ENCODE data around the gene RSU1. TPM values are rescaled to one million over a fixed set of nuclear protein-coding genes. Genes with fewer than 3 reads are reported as not detected.

RSU1 gene
- polyA plus RNA-seq, 2 of the 4 experiments (the other 2 are of a cell fraction), result 99.3 to 114 TPM

DNA sequence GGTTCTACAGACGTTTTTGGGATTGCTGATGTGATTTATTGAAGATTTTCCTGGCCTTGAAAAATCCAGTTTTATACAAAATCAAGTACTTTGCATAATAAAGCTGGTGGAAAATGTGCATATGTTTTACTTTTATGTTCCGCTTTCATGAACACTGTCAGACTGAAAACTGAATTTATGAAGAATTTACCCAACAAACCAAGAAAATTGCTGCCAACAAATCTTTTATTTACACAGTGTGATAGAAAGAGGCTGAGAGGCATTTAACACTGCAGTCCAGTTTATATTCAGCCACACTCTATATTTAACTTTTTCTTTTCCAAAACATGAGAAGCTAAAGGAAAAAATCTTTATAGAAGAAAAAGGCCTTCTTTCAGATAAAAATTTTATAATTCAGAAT, 35.4 kb upstream of the RSU1 start:
- H3K27ac ChIP-seq, result no peak overlapping the region
- no peak for DNase-seq (ENCODE audit: low read depth in 1 of 2, low spot score in 1 of 2)
- CTCF ChIA-PET, result interaction anchor here (0.6 to 2.1 kb wide), 17 partner anchors 9 to 412 kb away, joined by 3 to 13 read pairs (median 4); no protein-coding TSS in a partner anchor
- no peaks in the 10 kb centered on the region for H3K4me1 ChIP-seq
- no peak for FAIRE-seq
- ATAC-seq, result no peak
- POLR2A ChIA-PET, result interaction anchor here (0.6 kb wide), 1 partner anchor 368 kb away, joined by 4 read pairs; no protein-coding TSS in a partner anchor
- no peak overlapping the region for H3K4me3 ChIP-seq
- no peaks in the 10 kb centered on the region for H3K9me3 ChIP-seq
- 52% methylated on average over 2 of the region's 2 CpGs for WGBS (ENCODE audit: missing lambda C conversion rate)
- TF ChIP-seq, protein P1, sequence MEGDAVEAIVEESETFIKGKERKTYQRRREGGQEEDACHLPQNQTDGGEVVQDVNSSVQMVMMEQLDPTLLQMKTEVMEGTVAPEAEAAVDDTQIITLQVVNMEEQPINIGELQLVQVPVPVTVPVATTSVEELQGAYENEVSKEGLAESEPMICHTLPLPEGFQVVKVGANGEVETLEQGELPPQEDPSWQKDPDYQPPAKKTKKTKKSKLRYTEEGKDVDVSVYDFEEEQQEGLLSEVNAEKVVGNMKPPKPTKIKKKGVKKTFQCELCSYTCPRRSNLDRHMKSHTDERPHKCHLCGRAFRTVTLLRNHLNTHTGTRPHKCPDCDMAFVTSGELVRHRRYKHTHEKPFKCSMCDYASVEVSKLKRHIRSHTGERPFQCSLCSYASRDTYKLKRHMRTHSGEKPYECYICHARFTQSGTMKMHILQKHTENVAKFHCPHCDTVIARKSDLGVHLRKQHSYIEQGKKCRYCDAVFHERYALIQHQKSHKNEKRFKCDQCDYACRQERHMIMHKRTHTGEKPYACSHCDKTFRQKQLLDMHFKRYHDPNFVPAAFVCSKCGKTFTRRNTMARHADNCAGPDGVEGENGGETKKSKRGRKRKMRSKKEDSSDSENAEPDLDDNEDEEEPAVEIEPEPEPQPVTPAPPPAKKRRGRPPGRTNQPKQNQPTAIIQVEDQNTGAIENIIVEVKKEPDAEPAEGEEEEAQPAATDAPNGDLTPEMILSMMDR (IDR thresholded peaks at IDR 0.05), result no peak
- TF ChIP-seq ZC3H11A (IDR thresholded peaks at IDR 0.05), result no peak
- H3K4me2 ChIP-seq, result no peak overlapping the region

GRCh38 chr10:16848562-16849154, 31.4 kb upstream of the RSU1 start:
- FAIRE-seq, result no peak
- WGBS (ENCODE audit: missing lambda C conversion rate), result 62% methylated on average over 10 of the region's 10 CpGs
- Histone ChIP-seq H3K4me3 (no peak overlapping the region), H3K4me1 (no peaks in the 10 kb centered on the region), H3K4me2 (no peak overlapping the region), H3K9me3 (no peaks in the 10 kb centered on the region), H3K27ac (no peak overlapping the region)
- TF ChIP-seq TFCP2L1 (CRISPR knock-in tag; IDR thresholded peaks at IDR 0.05), result no peak
- TF ChIP-seq RFX5 (IDR thresholded peaks at IDR 0.05), result no peak
- no peak for TF ChIP-seq CHD4 (IDR thresholded peaks at IDR 0.05; ENCODE audit: borderline replicate concordance)
- TF ChIP-seq, protein P2, sequence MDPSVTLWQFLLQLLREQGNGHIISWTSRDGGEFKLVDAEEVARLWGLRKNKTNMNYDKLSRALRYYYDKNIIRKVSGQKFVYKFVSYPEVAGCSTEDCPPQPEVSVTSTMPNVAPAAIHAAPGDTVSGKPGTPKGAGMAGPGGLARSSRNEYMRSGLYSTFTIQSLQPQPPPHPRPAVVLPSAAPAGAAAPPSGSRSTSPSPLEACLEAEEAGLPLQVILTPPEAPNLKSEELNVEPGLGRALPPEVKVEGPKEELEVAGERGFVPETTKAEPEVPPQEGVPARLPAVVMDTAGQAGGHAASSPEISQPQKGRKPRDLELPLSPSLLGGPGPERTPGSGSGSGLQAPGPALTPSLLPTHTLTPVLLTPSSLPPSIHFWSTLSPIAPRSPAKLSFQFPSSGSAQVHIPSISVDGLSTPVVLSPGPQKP (IDR thresholded peaks at IDR 0.05; ENCODE audit: low read depth, low read length), result no peak
- no peak for TF ChIP-seq RNF2 (IDR thresholded peaks at IDR 0.05; ENCODE audit: borderline replicate concordance, low read depth)
- TF ChIP-seq ZSCAN20 (CRISPR knock-in tag; IDR thresholded peaks at IDR 0.05), result no peak
- no peak for TF ChIP-seq NPAS2 (CRISPR knock-in tag; IDR thresholded peaks at IDR 0.05; ENCODE audit: borderline replicate concordance)
- no peak for TF ChIP-seq NFE2L2 (conservative IDR thresholded peaks at IDR 0.05; ENCODE audit: low read length)
- TF ChIP-seq SMC3 (IDR thresholded peaks at IDR 0.05), result no peak
- TF ChIP-seq SREBF2 (IDR thresholded peaks at IDR 0.05), result no peak
- TF ChIP-seq NR3C1 (IDR thresholded peaks at IDR 0.05), result no peak
- no peak for TF ChIP-seq CBX2 (IDR thresholded peaks at IDR 0.05; ENCODE audit: borderline replicate concordance, low read depth)
- TF ChIP-seq RCOR1 (IDR thresholded peaks at IDR 0.05; ENCODE audit: low read depth, low read length), result no peak
- no peak for TF ChIP-seq MAFK (IDR thresholded peaks at IDR 0.05; ENCODE audit: partially characterized antibody)
- no peak for DNase-seq (ENCODE audit: low read depth in 1 of 2, low spot score in 1 of 2)
- no peak for ATAC-seq
- POLR2A ChIA-PET, result interaction anchor here (0.6 kb wide), 1 partner anchor 340 kb away, joined by 4 read pairs; no protein-coding TSS in a partner anchor
- CTCF ChIA-PET, result interaction anchor here (1.3 to 3.4 kb wide), 6 partner anchors 13 to 410 kb away, joined by 3 to 18 read pairs (median 6); no protein-coding TSS in a partner anchor

- no peak overlapping the region for H3K4me2 ChIP-seq
- no peak for DNase-seq (ENCODE audit: low read depth in 1 of 2, low spot score in 1 of 2)
- POLR2A ChIA-PET, result no interaction called here
- H3K4me1 ChIP-seq, result no peaks in the 10 kb centered on the region
- no peak for FAIRE-seq
- no peak for ATAC-seq
- CTCF ChIA-PET, result interaction anchor here (1.0 to 3.4 kb wide), 2 partner anchors 382 to 411 kb away, joined by 7 to 18 read pairs; no protein-coding TSS in a partner anchor
- no peak for TF ChIP-seq MYC (IDR thresholded peaks at IDR 0.05; ENCODE audit: borderline replicate concordance, low read length)
- TF ChIP-seq MAZ (IDR thresholded peaks at IDR 0.05; ENCODE audit: borderline replicate concordance, low read depth, low read length), result no peak
- TF ChIP-seq, protein P2 (IDR thresholded peaks at IDR 0.05; ENCODE audit: low read depth, low read length), result no peak
- TF ChIP-seq, protein P3, sequence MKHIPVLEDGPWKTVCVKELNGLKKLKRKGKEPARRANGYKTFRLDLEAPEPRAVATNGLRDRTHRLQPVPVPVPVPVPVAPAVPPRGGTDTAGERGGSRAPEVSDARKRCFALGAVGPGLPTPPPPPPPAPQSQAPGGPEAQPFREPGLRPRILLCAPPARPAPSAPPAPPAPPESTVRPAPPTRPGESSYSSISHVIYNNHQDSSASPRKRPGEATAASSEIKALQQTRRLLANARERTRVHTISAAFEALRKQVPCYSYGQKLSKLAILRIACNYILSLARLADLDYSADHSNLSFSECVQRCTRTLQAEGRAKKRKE (CRISPR knock-in tag; IDR thresholded peaks at IDR 0.05; ENCODE audit: low read depth), result no peak
- no peak for TF ChIP-seq CBX2 (IDR thresholded peaks at IDR 0.05; ENCODE audit: borderline replicate concordance, low read depth)
- no peak for TF ChIP-seq BHLHE40 (IDR thresholded peaks at IDR 0.05; ENCODE audit: low read depth, low read length)
- TF ChIP-seq RCOR1 (IDR thresholded peaks at IDR 0.05; ENCODE audit: low read depth, low read length), result no peak
- TF ChIP-seq RFX5 (IDR thresholded peaks at IDR 0.05), result no peak
- no peak for TF ChIP-seq ZNF302 (CRISPR knock-in tag; IDR thresholded peaks at IDR 0.05)
- TF ChIP-seq TFCP2L1 (CRISPR knock-in tag; IDR thresholded peaks at IDR 0.05), result no peak
- TF ChIP-seq, protein P4, sequence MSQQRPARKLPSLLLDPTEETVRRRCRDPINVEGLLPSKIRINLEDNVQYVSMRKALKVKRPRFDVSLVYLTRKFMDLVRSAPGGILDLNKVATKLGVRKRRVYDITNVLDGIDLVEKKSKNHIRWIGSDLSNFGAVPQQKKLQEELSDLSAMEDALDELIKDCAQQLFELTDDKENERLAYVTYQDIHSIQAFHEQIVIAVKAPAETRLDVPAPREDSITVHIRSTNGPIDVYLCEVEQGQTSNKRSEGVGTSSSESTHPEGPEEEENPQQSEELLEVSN (IDR thresholded peaks at IDR 0.05; ENCODE audit: borderline replicate concordance, low read depth), result no peak
- TF ChIP-seq CEBPB (IDR thresholded peaks at IDR 0.05), result no peak
- no peak for TF ChIP-seq HEYL (CRISPR knock-in tag; IDR thresholded peaks at IDR 0.05)
- TF ChIP-seq ZFP36 (IDR thresholded peaks at IDR 0.05; ENCODE audit: borderline replicate concordance, partially characterized antibody), result no peak
- TF ChIP-seq CBX8 (IDR thresholded peaks at IDR 0.05), result no peak
- no peak for TF ChIP-seq KDM1A (IDR thresholded peaks at IDR 0.05; ENCODE audit: low read depth)
- TF ChIP-seq POLR2AphosphoS2 (conservative IDR thresholded peaks at IDR 0.05; ENCODE audit: low read length), result no peak
- H3K4me3 ChIP-seq, result no peak overlapping the region
- no peaks in the 10 kb centered on the region for H3K9me3 ChIP-seq
- WGBS (ENCODE audit: missing lambda C conversion rate), result 61% methylated on average over 6 of the region's 6 CpGs
- no peak overlapping the region for H3K27ac ChIP-seq
Observed at GRCh38 chr10:16847644-16848043, 30.4 kb upstream of the RSU1 start.

Data from A549 (cell line).